ENCODE results near the gene C12orf42.

DNA sequence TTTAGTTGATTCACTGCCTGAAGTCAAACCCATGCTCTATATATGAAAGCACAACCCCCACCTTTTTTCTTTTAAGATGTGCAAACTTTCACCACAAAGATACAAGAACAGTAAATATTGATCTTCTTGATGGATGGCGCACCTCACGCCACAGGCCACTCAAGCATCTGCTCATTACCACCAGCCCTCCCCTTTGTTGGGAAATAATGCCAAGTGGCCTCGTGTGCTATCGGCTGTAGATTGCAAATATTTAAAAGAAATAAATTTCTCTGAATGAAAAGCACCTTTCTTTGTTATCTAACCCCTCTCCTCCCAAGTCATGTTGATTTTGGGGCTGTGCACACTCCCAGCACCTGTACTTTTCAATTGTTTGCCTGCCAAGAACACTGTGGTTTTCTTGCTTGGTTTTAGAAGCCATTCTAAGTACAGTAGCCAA, 122.7 kb downstream of the C12orf42 start:
- TF ChIP-seq POLR2A (IDR thresholded peaks at IDR 0.05; ENCODE audit: low read length) (no peak), GATA1 (IDR thresholded peaks at IDR 0.05; ENCODE audit: low read depth, low read length) (no peak)

Measured in erythroblast (primary cell).